ENCODE data around the gene SLC8B1. TPM values are rescaled to one million over a fixed set of nuclear protein-coding genes. Genes with fewer than 3 reads are reported as not detected.

The SLC8B1 gene
- total RNA-seq, 3 donors from 2014 or later, result 40.8 to 65.3 (median 47.2) TPM

GRCh38 chr12:113326775-113327395, 8.0 kb downstream of the SLC8B1 start:
- Histone ChIP-seq H3K36me3 (ENCODE audit: low read depth) (no peaks in the 10 kb centered on the region), H3K4me3 (no peak overlapping the region), H3K4me1 (ENCODE audit: low read depth) (peaks cover 3% of the 10 kb centered on the region), H3K9me3 (no peaks in the 10 kb centered on the region)
- no peak for DNase-seq
- ATAC-seq, result no peak
- intact Hi-C loops (cut with DNase I, micrococcal nuclease), result no loop called here
- TF ChIP-seq CTCF (IDR thresholded peaks at IDR 0.05), result no peak

GRCh38 chr12:113325916-113326315, 9.0 kb downstream of the SLC8B1 start:
- ATAC-seq (peak; percentile 21), DNase-seq (peak in 2 of 3 donors; percentile 22 to 41)
- no peaks in the 10 kb centered on the region for H3K9me3 ChIP-seq

GRCh38 chr12:113322343-113322742, 12.6 kb downstream of the SLC8B1 start:
- intact Hi-C loops (cut with DNase I, micrococcal nuclease), result no loop called here
- peak; percentile 33 for ATAC-seq
- no peak overlapping the region for H3K4me3 ChIP-seq

More at GRCh38 chr12:113325916-113326315, 9.0 kb downstream of the SLC8B1 start:
- H3K36me3 ChIP-seq (ENCODE audit: low read depth), result no peaks in the 10 kb centered on the region
- H3K4me1 ChIP-seq (ENCODE audit: low read depth), result peaks cover 3% of the 10 kb centered on the region
- H3K4me3 ChIP-seq, result no peak overlapping the region
- TF ChIP-seq CTCF (IDR thresholded peaks at IDR 0.05), result no peak
- intact Hi-C loops (cut with DNase I, micrococcal nuclease), result no loop called here

GRCh38 chr12:113320401-113320800, 14.5 kb downstream of the SLC8B1 start:
- Histone ChIP-seq H3K9me3 (no peaks in the 10 kb centered on the region), H3K4me3 (no peak overlapping the region), H3K36me3 (ENCODE audit: low read depth) (no peaks in the 10 kb centered on the region), H3K4me1 (ENCODE audit: low read depth) (no peaks in the 10 kb centered on the region)
- no peak for TF ChIP-seq CTCF (IDR thresholded peaks at IDR 0.05)
- no peak for DNase-seq
- intact Hi-C loops (cut with DNase I, micrococcal nuclease), result no loop called here
- ATAC-seq, result no peak

More at GRCh38 chr12:113322343-113322742, 12.6 kb downstream of the SLC8B1 start:
- no peak for DNase-seq
- peaks cover 3% of the 10 kb centered on the region for H3K4me1 ChIP-seq (ENCODE audit: low read depth)
- no peaks in the 10 kb centered on the region for H3K9me3 ChIP-seq
- no peak for TF ChIP-seq CTCF (IDR thresholded peaks at IDR 0.05)
- no peaks in the 10 kb centered on the region for H3K36me3 ChIP-seq (ENCODE audit: low read depth)

GRCh38 chr12:113318900-113319628, 15.8 kb downstream of the SLC8B1 start:
- no peak for TF ChIP-seq CTCF (IDR thresholded peaks at IDR 0.05)
- intact Hi-C loops (cut with DNase I, micrococcal nuclease), result no loop called here
- no peaks in the 10 kb centered on the region for H3K36me3 ChIP-seq (ENCODE audit: low read depth)
- no peak overlapping the region for H3K4me3 ChIP-seq
- H3K9me3 ChIP-seq, result no peaks in the 10 kb centered on the region
- DNase-seq (no peak), ATAC-seq (no peak)
- H3K4me1 ChIP-seq (ENCODE audit: low read depth), result no peaks in the 10 kb centered on the region
